ENCODE measurements around the gene E2F2.

Gene E2F2

GRCh38 chr1:23470282-23471070 lies 60.6 kb downstream of the E2F2 start:
- Histone ChIP-seq H2AFZ (ENCODE audit: low read length) (no peak overlapping the region), H3K4me2 (ENCODE audit: low read depth, low read length, poor library complexity, severe bottlenecking) (no peak overlapping the region), H3K9me3 (ENCODE audit: insufficient read depth, low read depth, low read length) (no peaks in the 10 kb centered on the region), H3K9me2 (replicated peaks; ENCODE audit: low read depth, low read length) (no peaks in the 10 kb centered on the region), H3K9ac (ENCODE audit: low read depth, low read length, poor library complexity, severe bottlenecking) (no peak overlapping the region), H4K20me1 (ENCODE audit: insufficient read depth, low read length, poor library complexity, severe bottlenecking) (no peaks in the 10 kb centered on the region), H3K27me3 (ENCODE audit: insufficient read depth, low read length, poor library complexity, severe bottlenecking) (no peaks in the 10 kb centered on the region), H3K4me3 (ENCODE audit: low read length, poor library complexity, severe bottlenecking) (no peak overlapping the region), H3K79me2 (ENCODE audit: insufficient read depth, low read length) (no peaks in the 10 kb centered on the region), H3K4me1 (ENCODE audit: insufficient read depth, low read length, poor library complexity, severe bottlenecking) (no peaks in the 10 kb centered on the region), H3K36me3 (ENCODE audit: insufficient read depth, low read length) (no peaks in the 10 kb centered on the region), H3F3A (ENCODE audit: low read depth) (no peaks in the 10 kb centered on the region)
- TF ChIP-seq, protein P1, sequence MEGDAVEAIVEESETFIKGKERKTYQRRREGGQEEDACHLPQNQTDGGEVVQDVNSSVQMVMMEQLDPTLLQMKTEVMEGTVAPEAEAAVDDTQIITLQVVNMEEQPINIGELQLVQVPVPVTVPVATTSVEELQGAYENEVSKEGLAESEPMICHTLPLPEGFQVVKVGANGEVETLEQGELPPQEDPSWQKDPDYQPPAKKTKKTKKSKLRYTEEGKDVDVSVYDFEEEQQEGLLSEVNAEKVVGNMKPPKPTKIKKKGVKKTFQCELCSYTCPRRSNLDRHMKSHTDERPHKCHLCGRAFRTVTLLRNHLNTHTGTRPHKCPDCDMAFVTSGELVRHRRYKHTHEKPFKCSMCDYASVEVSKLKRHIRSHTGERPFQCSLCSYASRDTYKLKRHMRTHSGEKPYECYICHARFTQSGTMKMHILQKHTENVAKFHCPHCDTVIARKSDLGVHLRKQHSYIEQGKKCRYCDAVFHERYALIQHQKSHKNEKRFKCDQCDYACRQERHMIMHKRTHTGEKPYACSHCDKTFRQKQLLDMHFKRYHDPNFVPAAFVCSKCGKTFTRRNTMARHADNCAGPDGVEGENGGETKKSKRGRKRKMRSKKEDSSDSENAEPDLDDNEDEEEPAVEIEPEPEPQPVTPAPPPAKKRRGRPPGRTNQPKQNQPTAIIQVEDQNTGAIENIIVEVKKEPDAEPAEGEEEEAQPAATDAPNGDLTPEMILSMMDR (conservative IDR thresholded peaks at IDR 0.05; ENCODE audit: low read length): no peak
- no peak for TF ChIP-seq EZH2phosphoT487 (IDR thresholded peaks at IDR 0.05; ENCODE audit: borderline replicate concordance)

DNA sequence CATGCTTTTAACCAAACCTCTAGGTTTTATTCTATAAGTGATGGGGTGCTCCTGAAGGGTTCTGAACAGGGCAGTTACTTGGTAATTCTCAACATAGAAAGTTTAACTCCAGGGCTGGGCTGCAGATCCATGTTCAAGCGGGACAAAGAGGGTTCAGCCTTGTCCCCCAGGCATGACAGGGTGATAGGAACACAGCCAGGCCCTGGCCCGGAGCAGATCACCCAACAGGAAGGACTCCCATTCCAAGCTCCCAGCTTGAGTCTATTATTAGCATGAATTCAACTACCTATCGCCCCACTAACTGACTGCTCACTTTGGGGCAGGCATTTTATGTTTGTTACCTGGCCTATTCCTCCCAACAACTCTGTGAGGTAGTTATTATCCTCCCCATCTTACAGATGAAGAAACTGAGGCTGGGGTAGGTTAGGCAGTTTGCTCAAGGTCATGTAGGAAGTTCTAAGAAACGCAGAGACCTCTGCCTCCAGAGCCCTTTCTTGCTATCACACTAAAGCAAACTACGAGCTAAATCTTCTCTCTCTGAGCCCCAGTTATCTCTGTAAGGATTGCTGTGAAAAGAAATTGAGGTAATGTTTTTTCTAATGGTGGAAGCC lies 61.6 kb downstream of the E2F2 start:
- Histone ChIP-seq H3K4me2 (ENCODE audit: low read depth, low read length, poor library complexity, severe bottlenecking) (no peak overlapping the region), H3F3A (ENCODE audit: low read depth) (no peaks in the 10 kb centered on the region), H3K9me3 (ENCODE audit: insufficient read depth, low read depth, low read length) (no peaks in the 10 kb centered on the region), H3K4me1 (ENCODE audit: insufficient read depth, low read length, poor library complexity, severe bottlenecking) (no peaks in the 10 kb centered on the region), H3K9me2 (replicated peaks; ENCODE audit: low read depth, low read length) (no peaks in the 10 kb centered on the region), H2AFZ (ENCODE audit: low read length) (no peak overlapping the region), H3K4me3 (ENCODE audit: low read length, poor library complexity, severe bottlenecking) (no peak overlapping the region), H4K20me1 (ENCODE audit: insufficient read depth, low read length, poor library complexity, severe bottlenecking) (no peaks in the 10 kb centered on the region), H3K36me3 (ENCODE audit: insufficient read depth, low read length) (no peaks in the 10 kb centered on the region), H3K79me2 (ENCODE audit: insufficient read depth, low read length) (no peaks in the 10 kb centered on the region), H3K9ac (ENCODE audit: low read depth, low read length, poor library complexity, severe bottlenecking) (no peak overlapping the region), H3K27me3 (ENCODE audit: insufficient read depth, low read length, poor library complexity, severe bottlenecking) (no peaks in the 10 kb centered on the region)
- TF ChIP-seq, protein P1 (conservative IDR thresholded peaks at IDR 0.05; ENCODE audit: low read length): no peak
- no peak for TF ChIP-seq EZH2phosphoT487 (IDR thresholded peaks at IDR 0.05; ENCODE audit: borderline replicate concordance)

DNA sequence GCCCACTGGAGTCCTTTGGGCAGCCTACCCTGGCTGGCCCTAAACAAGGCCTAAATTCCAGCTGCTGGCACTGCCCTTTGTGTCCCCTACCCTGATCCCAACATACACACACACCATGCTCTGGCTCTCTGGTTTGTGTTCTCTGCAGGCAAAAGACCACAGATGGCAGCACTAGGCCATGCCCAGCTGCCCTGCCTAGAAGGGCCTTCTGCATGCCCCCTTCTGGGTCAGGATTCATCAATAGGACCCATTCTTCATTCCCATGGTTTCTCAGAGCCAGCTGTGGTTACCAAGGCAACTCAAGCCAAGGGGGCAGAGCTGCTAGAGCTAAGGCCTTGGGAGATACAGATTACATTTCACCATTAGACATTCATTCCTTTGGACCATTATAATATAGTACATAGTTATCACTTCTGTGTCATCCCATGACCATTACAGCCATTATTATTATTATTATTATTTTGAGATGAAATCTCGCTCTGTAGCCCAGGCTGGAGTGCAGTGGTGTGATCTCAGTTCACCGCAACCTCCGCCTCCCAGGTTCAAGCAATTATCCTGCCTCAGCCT lies 64.5 kb downstream of the E2F2 start:
- Histone ChIP-seq H3K79me2 (ENCODE audit: insufficient read depth, low read length) (no peaks in the 10 kb centered on the region), H4K20me1 (ENCODE audit: insufficient read depth, low read length, poor library complexity, severe bottlenecking) (no peaks in the 10 kb centered on the region), H3K9ac (ENCODE audit: low read depth, low read length, poor library complexity, severe bottlenecking) (no peak overlapping the region), H3K27me3 (ENCODE audit: insufficient read depth, low read length, poor library complexity, severe bottlenecking) (no peaks in the 10 kb centered on the region), H3F3A (ENCODE audit: low read depth) (no peaks in the 10 kb centered on the region), H3K9me3 (ENCODE audit: insufficient read depth, low read depth, low read length) (no peaks in the 10 kb centered on the region), H3K4me2 (ENCODE audit: low read depth, low read length, poor library complexity, severe bottlenecking) (no peak overlapping the region), H3K4me3 (ENCODE audit: low read length, poor library complexity, severe bottlenecking) (no peak overlapping the region), H3K9me2 (replicated peaks; ENCODE audit: low read depth, low read length) (no peaks in the 10 kb centered on the region), H2AFZ (ENCODE audit: low read length) (no peak overlapping the region), H3K36me3 (ENCODE audit: insufficient read depth, low read length) (no peaks in the 10 kb centered on the region), H3K4me1 (ENCODE audit: insufficient read depth, low read length, poor library complexity, severe bottlenecking) (no peaks in the 10 kb centered on the region)
- TF ChIP-seq, protein P1 (conservative IDR thresholded peaks at IDR 0.05; ENCODE audit: low read length): no peak
- TF ChIP-seq EZH2phosphoT487 (IDR thresholded peaks at IDR 0.05; ENCODE audit: borderline replicate concordance): no peak
